Gastrocnemius medialis (tissue), 4 donors: Measurements from ENCODE around the gene PRKCE. TPM values are rescaled to one million over a fixed set of nuclear protein-coding genes. Genes with fewer than 3 reads are reported as not detected.

Experiments
- ATAC-seq, 2 donors: fragments of 150-250 bp; one replicate each; pipeline ENCODE4 v1.9.1; 2016
- DNase-seq, 2 donors: peaks; one replicate each; pipeline ENCODE4 v3.0.0-alpha.2; 2019
- H3K27ac ChIP-seq, 4 donors: fragments of 200-600 bp; sonication (generic); 1 replicate in 1 of 4; 2 replicates in 3 of 4; pipeline ENCODE4 v1.5.1; 2016 to 2018; ENCODE audit warnings: mild to moderate bottlenecking in 2 of 4, moderate library complexity in 1 of 4
- H3K27me3 ChIP-seq, 3 donors: fragments of 200-600 bp; sonication (generic) in 2 of 3; 1 replicate in 1 of 3; 2 replicates in 2 of 3; pipeline versions ENCODE4 v1.5.1 to v1.6.0; 2016 to 2019; ENCODE audit warnings: mild to moderate bottlenecking in 1 of 3, moderate library complexity in 1 of 3
- H3K36me3 ChIP-seq, 2 donors: fragments of 200-600 bp; sonication (generic) in 1 of 2; one replicate each; pipeline ENCODE4 v1.5.1; 2017 to 2018
- H3K4me1 ChIP-seq, 2 donors: fragments of 200-600 bp; sonication (generic) in 1 of 2; one replicate each; pipeline ENCODE4 v1.5.1; 2016 to 2017; ENCODE audit warnings: mild to moderate bottlenecking in 2 of 2
- H3K4me3 ChIP-seq, 4 donors: fragments of 200-600 bp; sonication (generic) in 3 of 4; 1 replicate in 1 of 4; 2 replicates in 3 of 4; pipeline ENCODE4 v1.5.1; 2016 to 2019; ENCODE audit warnings: mild to moderate bottlenecking in 2 of 4
- H3K9me3 ChIP-seq, 3 donors: fragments of 200-600 bp; sonication (generic) in 2 of 3; 1 replicate in 1 of 3; 2 replicates in 2 of 3; pipeline ENCODE4 v1.5.1; 2016 to 2019
- CTCF ChIP-seq, 5 experiments: fragments of 450-650 bp in 3 of 5; fragments of 200-600 bp in 2 of 5; sonication (generic) in 2 of 5; IDR thresholded peaks in 4 of 5; conservative IDR thresholded peaks in 1 of 5; 1 replicate in 4 of 5; 2 replicates in 1 of 5; pipeline ENCODE4 v1.5.1; 2016 to 2019; ENCODE audit warnings: antibody characterized with exemption in 5 of 5, mild to moderate bottlenecking in 3 of 5, moderate library complexity in 3 of 5
- POLR2A ChIP-seq, 2 donors: fragments of 450-650 bp; IDR thresholded peaks; one replicate each; pipeline ENCODE4 v1.6.1; 2017; ENCODE audit warnings: antibody characterized with exemption in 2 of 2, mild to moderate bottlenecking in 2 of 2, moderate library complexity in 2 of 2
- in situ Hi-C, 4 donors: fragments of 200-750 bp; cut with MboI; loops; one replicate each; pipeline versions ENCODE4 v1.15.0 to v1.8.0; 2017; ENCODE audit warnings: low sequenced_read_pairs in 4 of 4
- intact Hi-C: fragments of 100-400 bp; cut with DNase I; formaldehyde crosslinking; loops from one replicate; pipeline ENCODE4 v1.15.1; 2023; ENCODE audit warnings: low total_unique reads
- total RNA-seq, 4 donors: library from RNA; depleted of rRNA; stranded (reverse); fragments of >200 nt; gene quantifications; one replicate each; pipeline versions ENCODE4 v1.1.0 to v1.2.3, GENCODE V29; 2016

Gene PRKCE
- total RNA-seq, 4 donors from 2014 or later = 5.8 to 28.9 (median 11.8) TPM

- no peak overlapping the region for H3K4me3 ChIP-seq
- H3K36me3 ChIP-seq = no peaks in the 10 kb centered on the region
- DNase-seq = no peak
- peaks cover 0 to 8% of the 10 kb centered on the region in 2 donors for H3K4me1 ChIP-seq
- TF ChIP-seq CTCF (IDR thresholded peaks at IDR 0.05 in 4 of 5, conservative IDR thresholded peaks at IDR 0.05 in 1 of 5) (no peak), POLR2A (IDR thresholded peaks at IDR 0.05) (no peak)
- no peaks in the 10 kb centered on the region for H3K27me3 ChIP-seq
- no peak for ATAC-seq
- H3K27ac ChIP-seq = no peak overlapping the region
- intact Hi-C loops (no loop called here), in situ Hi-C loops (no loop called here)
- no peaks in the 10 kb centered on the region for H3K9me3 ChIP-seq
Measured at GRCh38 chr2:45952591-45952990, 301.1 kb downstream of the PRKCE start.

- no peaks in the 10 kb centered on the region for H3K36me3 ChIP-seq
- intact Hi-C loops (no loop called here), in situ Hi-C loops (no loop called here)
- no peaks in the 10 kb centered on the region for H3K9me3 ChIP-seq
- H3K27me3 ChIP-seq = no peaks in the 10 kb centered on the region
- DNase-seq (no peak), ATAC-seq (no peak)
- peaks cover 0 to 8% of the 10 kb centered on the region in 2 donors for H3K4me1 ChIP-seq
- no peak overlapping the region for H3K27ac ChIP-seq
- H3K4me3 ChIP-seq = no peak overlapping the region
- TF ChIP-seq CTCF (IDR thresholded peaks at IDR 0.05 in 4 of 5, conservative IDR thresholded peaks at IDR 0.05 in 1 of 5) (no peak), POLR2A (IDR thresholded peaks at IDR 0.05) (no peak)
Measured at GRCh38 chr2:45953376-45954027, 302.0 kb downstream of the PRKCE start.

GRCh38 chr2:45954233-45954850 is 302.9 kb downstream of the PRKCE start:
- DNase-seq (no peak), ATAC-seq (no peak)
- Histone ChIP-seq H3K36me3 (no peaks in the 10 kb centered on the region), H3K4me1 (peaks cover 0 to 8% of the 10 kb centered on the region in 2 donors), H3K9me3 (no peaks in the 10 kb centered on the region), H3K27ac (no peak overlapping the region), H3K27me3 (no peaks in the 10 kb centered on the region), H3K4me3 (no peak overlapping the region)
- intact Hi-C loops (no loop called here), in situ Hi-C loops (no loop called here)
- TF ChIP-seq CTCF (IDR thresholded peaks at IDR 0.05 in 4 of 5, conservative IDR thresholded peaks at IDR 0.05 in 1 of 5) = no peak
- no peak for TF ChIP-seq POLR2A (IDR thresholded peaks at IDR 0.05)

GRCh38 chr2:45957533-45958227 is 306.2 kb downstream of the PRKCE start:
- Histone ChIP-seq H3K27me3 (no peaks in the 10 kb centered on the region), H3K4me3 (no peak overlapping the region), H3K9me3 (no peaks in the 10 kb centered on the region), H3K27ac (no peak overlapping the region), H3K4me1 (peaks cover 9 to 23% of the 10 kb centered on the region in 2 donors), H3K36me3 (no peaks in the 10 kb centered on the region)
- ATAC-seq (no peak), DNase-seq (no peak)
- TF ChIP-seq POLR2A (IDR thresholded peaks at IDR 0.05) = no peak
- no peak for TF ChIP-seq CTCF (IDR thresholded peaks at IDR 0.05 in 4 of 5, conservative IDR thresholded peaks at IDR 0.05 in 1 of 5)
- in situ Hi-C loops (no loop called here), intact Hi-C loops (no loop called here)
